GM12878 (cell line): ENCODE data around the gene SCTR. TPM values are rescaled to one million over a fixed set of nuclear protein-coding genes. Genes with fewer than 3 reads are reported as not detected.

Source experiments
- EGR1 ChIP-seq, 2 experiments: IDR thresholded peaks; 1 replicate in 1 of 2; 2 replicates in 1 of 2; pipeline ENCODE4 v1.6.1; 2011 to 2012; ENCODE audit warnings: low read depth in 2 of 2, low read length in 2 of 2, borderline replicate concordance in 1 of 2, mild to moderate bottlenecking in 1 of 2, moderate library complexity in 1 of 2
- IKZF2 ChIP-seq, 2 experiments: fragments of 450-650 bp; IDR thresholded peaks; 2 replicates each; pipeline ENCODE4 v1.6.1; 2017; ENCODE audit warnings: mild to moderate bottlenecking in 2 of 2, moderate library complexity in 2 of 2
- IRF3 ChIP-seq: fragments of 450-650 bp; IDR thresholded peaks from 2 replicates; pipeline ENCODE4 v1.6.1; 2014; ENCODE audit warnings: mild to moderate bottlenecking
- NR2C2 ChIP-seq: IDR thresholded peaks from 2 replicates; pipeline ENCODE4 v1.6.1; 2011; ENCODE audit warnings: borderline replicate concordance, low read depth; ENCODE audit not compliant: control insufficient read depth, insufficient read length
- RAD51 ChIP-seq: fragments of 450-650 bp; IDR thresholded peaks from 2 replicates; pipeline ENCODE4 v1.6.1; 2016; ENCODE audit warnings: moderate library complexity, mild to moderate bottlenecking, inconsistent platforms
- SMAD1 ChIP-seq: fragments of 450-650 bp; IDR thresholded peaks from 2 replicates; pipeline ENCODE4 v1.6.1; 2018; ENCODE audit warnings: mild to moderate bottlenecking, low read depth; ENCODE audit not compliant: partially characterized antibody
- SPI1 ChIP-seq: IDR thresholded peaks from 2 replicates; pipeline ENCODE4 v1.6.1; 2011; ENCODE audit warnings: low read depth, mild to moderate bottlenecking, low read length, moderate library complexity, borderline replicate concordance; ENCODE audit not compliant: insufficient read depth
- SRF ChIP-seq, 2 experiments: IDR thresholded peaks; 2 replicates each; pipeline ENCODE4 v1.6.1; 2011; ENCODE audit warnings: low read depth in 2 of 2, low read length in 2 of 2, mild to moderate bottlenecking in 1 of 2, moderate library complexity in 1 of 2
- ZNF384 ChIP-seq: IDR thresholded peaks from 2 replicates; pipeline ENCODE4 v1.6.1; 2012; ENCODE audit warnings: low read depth, mild to moderate bottlenecking, low read length, improper control_type of control experiment, borderline replicate concordance
- polyA plus RNA-seq, 11 experiments: library from polyadenylated mRNA; depleted of rRNA in 4 of 11; unstranded in 6 of 11; stranded (reverse) in 5 of 11; fragments of >200 nt; fragmentation: Nextera tagmentation in 4 of 11; fragmentation: Illumina TruSeq in 1 of 11; extraction: Ambion mirVana in 4 of 11; extraction: Trizol in 1 of 11; gene quantifications; 1 replicate in 1 of 11; 2 replicates in 10 of 11; pipeline versions ENCODE4 v1.2.1 to v1.2.3, GENCODE V29; 2011 to 2016; ENCODE audit warnings: inconsistent platforms in 2 of 11, missing spikeins in 2 of 11, low read depth in 1 of 11
- total RNA-seq, 4 experiments: library from RNA; depleted of rRNA in 3 of 4; stranded (reverse); fragments of >200 nt in 3 of 4; fragmentation: Illumina TruSeq in 1 of 4; extraction: Trizol in 1 of 4; gene quantifications; 2 replicates each; pipeline versions ENCODE4 v1.2.1 to v1.2.3, GENCODE V29; 2013 to 2021

SCTR gene
- total and polyA plus RNA-seq, 10 of the 15 experiments (the other 5 are each of a cell fraction or from before 2014, with no cell fraction given) = 0.26 TPM; not detected in 9

- TF ChIP-seq IRF3 (no peak), EGR1 (IDR thresholded peaks at IDR 0.05; ENCODE audit: borderline replicate concordance in 1 of 2, low read depth in 2 of 2, low read length in 2 of 2) (no peak), NR2C2 (no peak), IKZF2 (IDR thresholded peaks at IDR 0.05) (no peak), SRF (IDR thresholded peaks at IDR 0.05; ENCODE audit: low read depth in 2 of 2, low read length in 2 of 2) (no peak), RAD51 (no peak), SPI1 (no peak), ZNF384 (no peak), SMAD1 (no peak)
- TF ChIP-seq, all 136 proteins: peak for 0
Measured at GRCh38 chr2:119474371-119475224, 49.7 kb downstream of the SCTR start (continued).
